ENCODE measurements around the gene MAN1C1.

GRCh38 chr1:25616095-25616986 is at the start of gene MAN1C1:
- TF ChIP-seq CTCF (conservative IDR thresholded peaks at IDR 0.05 in 1 of 2, IDR thresholded peaks at IDR 0.05 in 1 of 2; ENCODE audit: extremely low read depth in 1 of 2, insufficient read depth in 1 of 2, low read depth in 1 of 2, low read length in 2 of 2) (peak in 1 of 2 donors; percentile 36), EZH2 (IDR thresholded peaks at IDR 0.05; ENCODE audit: borderline replicate concordance, low read length) (no peak)
